H9 (cell line): ENCODE results near the gene ANGEL2. TPM values are rescaled to one million over a fixed set of nuclear protein-coding genes. Genes with fewer than 3 reads are reported as not detected.

Experiments used
- DNase-seq: peaks from one replicate; pipeline ENCODE4 v3.0.0-alpha.2; 2017
- H2AFZ ChIP-seq: one replicate; pipeline ENCODE4 v1.6.1; 2013; ENCODE audit warnings: mild to moderate bottlenecking, low read length, control low read depth, moderate library complexity
- H2AK5ac ChIP-seq: 2 replicates; pipeline ENCODE4 v1.6.1; 2013; ENCODE audit warnings: low read length, control low read depth, mixed read lengths; ENCODE audit not compliant: insufficient read length
- H2BK120ac ChIP-seq: one replicate; pipeline ENCODE4 v1.6.1; 2013; ENCODE audit warnings: low read depth, mild to moderate bottlenecking, low read length, control low read depth, inconsistent platforms; ENCODE audit not compliant: poor library complexity, severe bottlenecking
- H2BK12ac ChIP-seq: 2 replicates; pipeline ENCODE4 v1.6.1; 2013; ENCODE audit warnings: low read length, control low read depth, mixed read lengths, low read depth; ENCODE audit not compliant: insufficient read length
- H2BK15ac ChIP-seq: 2 replicates; pipeline ENCODE4 v1.6.1; 2013; ENCODE audit warnings: low read depth, low read length, control low read depth
- H2BK20ac ChIP-seq: one replicate; pipeline ENCODE4 v1.6.1; 2013; ENCODE audit warnings: low read depth, mild to moderate bottlenecking, low read length, control low read depth, inconsistent platforms; ENCODE audit not compliant: poor library complexity, severe bottlenecking
- H2BK5ac ChIP-seq: 2 replicates; pipeline ENCODE4 v1.6.1; 2013; ENCODE audit warnings: low read length, control low read depth, mixed read lengths; ENCODE audit not compliant: insufficient read length
- H3K14ac ChIP-seq: 2 replicates; pipeline ENCODE4 v1.6.1; 2013; ENCODE audit warnings: low read length, control low read depth; ENCODE audit not compliant: insufficient read depth
- H3K18ac ChIP-seq: 2 replicates; pipeline ENCODE4 v1.6.1; 2013; ENCODE audit warnings: low read depth, mild to moderate bottlenecking, mixed read lengths, low read length, control low read depth; ENCODE audit not compliant: insufficient read length
- H3K23ac ChIP-seq: 2 replicates; pipeline ENCODE4 v1.6.1; 2013; ENCODE audit warnings: low read length, control low read depth, mixed read lengths, low read depth; ENCODE audit not compliant: insufficient read length
- H3K23me2 ChIP-seq: 2 replicates; pipeline ENCODE4 v1.6.1; 2013; ENCODE audit warnings: low read depth, mild to moderate bottlenecking, mixed read lengths, low read length, control low read depth; ENCODE audit not compliant: insufficient read length, poor library complexity, severe bottlenecking
- H3K27ac ChIP-seq: 2 replicates; pipeline ENCODE4 v1.5.1; 2013; ENCODE audit warnings: low read length, control low read depth, mixed read lengths, low read depth; ENCODE audit not compliant: insufficient read length
- H3K27me3 ChIP-seq: 2 replicates; pipeline ENCODE4 v1.6.1; 2013; ENCODE audit warnings: low read length, control low read depth, inconsistent platforms; ENCODE audit not compliant: insufficient read depth
- H3K4ac ChIP-seq: 2 replicates; pipeline ENCODE4 v1.6.1; 2013; ENCODE audit warnings: low read depth, mild to moderate bottlenecking, control low read depth, inconsistent platforms, low read length, moderate library complexity
- H3K4me1 ChIP-seq: 2 replicates; pipeline ENCODE4 v1.6.1; 2013; ENCODE audit warnings: low read length, control low read depth, inconsistent platforms; ENCODE audit not compliant: insufficient read depth
- H3K4me2 ChIP-seq: 2 replicates; pipeline ENCODE4 v1.6.1; 2013; ENCODE audit warnings: low read length, control low read depth, mixed read lengths; ENCODE audit not compliant: insufficient read length, insufficient read depth
- H3K56ac ChIP-seq: 2 replicates; pipeline ENCODE4 v1.6.1; 2013; ENCODE audit warnings: low read depth, mild to moderate bottlenecking, mixed read lengths, low read length, control low read depth; ENCODE audit not compliant: insufficient read length
- H3K79me1 ChIP-seq: 2 replicates; pipeline ENCODE4 v1.6.1; 2013; ENCODE audit warnings: low read depth, mild to moderate bottlenecking, moderate library complexity, low read length, control low read depth, inconsistent platforms; ENCODE audit not compliant: insufficient read depth, poor library complexity, severe bottlenecking
- H3K79me2 ChIP-seq: 2 replicates; pipeline ENCODE4 v1.6.1; 2013; ENCODE audit warnings: low read length, control low read depth, inconsistent platforms; ENCODE audit not compliant: insufficient read depth
- H3K9ac ChIP-seq: 2 replicates; pipeline ENCODE4 v1.6.1; 2013; ENCODE audit warnings: low read length, control low read depth, mixed read lengths; ENCODE audit not compliant: insufficient read length; ENCODE audit errors: extremely low read depth
- H3K9me3 ChIP-seq: one replicate; pipeline ENCODE4 v1.6.1; 2013; ENCODE audit warnings: low read depth, low read length, inconsistent platforms; ENCODE audit not compliant: control insufficient read depth
- H3T11ph ChIP-seq: one replicate; pipeline ENCODE4 v1.6.1; 2013; ENCODE audit warnings: mild to moderate bottlenecking, low read length, control low read depth, inconsistent platforms
- H4K20me1 ChIP-seq: one replicate; pipeline ENCODE4 v1.6.1; 2013; ENCODE audit not compliant: control insufficient read depth, insufficient read length, insufficient read depth
- H4K5ac ChIP-seq: 2 replicates; pipeline ENCODE4 v1.6.1; 2013; ENCODE audit warnings: low read depth, mild to moderate bottlenecking, mixed read lengths, low read length, control low read depth; ENCODE audit not compliant: insufficient read length
- H4K8ac ChIP-seq: replicated peaks from 2 replicates; pipeline ENCODE4 v1.6.1; 2013; ENCODE audit warnings: low read length, control low read depth, mixed read lengths, low read depth; ENCODE audit not compliant: insufficient read length
- H4K91ac ChIP-seq: 2 replicates; pipeline ENCODE4 v1.6.1; 2013; ENCODE audit warnings: low read depth, mild to moderate bottlenecking, moderate library complexity, mixed read lengths, low read length, control low read depth; ENCODE audit not compliant: insufficient read length
- H3K27ac Mint-ChIP-seq, 3 experiments: 2 replicates in 2 of 3; 3 replicates in 1 of 3; pipeline ENCODE4 v1.8.0; 2020 to 2021; ENCODE audit warnings: mixed read lengths in 3 of 3, mild to moderate bottlenecking in 1 of 3, moderate library complexity in 1 of 3
- H3K27me3 Mint-ChIP-seq: 2 replicates; pipeline ENCODE4 v1.8.0; 2021; ENCODE audit warnings: low read depth, mild to moderate bottlenecking, moderate library complexity, mixed read lengths
- H3K36me3 Mint-ChIP-seq, 3 experiments: 2 replicates in 2 of 3; 3 replicates in 1 of 3; pipeline ENCODE4 v1.8.0; 2020 to 2021; ENCODE audit warnings: low read depth in 3 of 3, mixed read lengths in 3 of 3; ENCODE audit not compliant: insufficient read depth in 1 of 3
- H3K4me1 Mint-ChIP-seq, 2 experiments: 2 replicates each; pipeline ENCODE4 v1.8.0; 2020; ENCODE audit warnings: mixed read lengths in 2 of 2
- H3K4me3 Mint-ChIP-seq, 2 experiments: 2 replicates in 1 of 2; 3 replicates in 1 of 2; pipeline ENCODE4 v1.8.0; 2020 to 2021; ENCODE audit warnings: mild to moderate bottlenecking in 2 of 2, mixed read lengths in 2 of 2, moderate library complexity in 1 of 2
- H3K9me3 Mint-ChIP-seq, 2 experiments: 2 replicates in 1 of 2; 3 replicates in 1 of 2; pipeline ENCODE4 v1.8.0; 2020; ENCODE audit warnings: mild to moderate bottlenecking in 2 of 2, mixed read lengths in 2 of 2, moderate library complexity in 1 of 2
- WGBS: extraction: QIAGEN DNeasy Blood & Tissue Kit; methylation state at CpG from one replicate; pipeline ENCODE4 v1.1.7; 2013; ENCODE audit warnings: missing lambda C conversion rate, low lambda C conversion rate, mixed read lengths; ENCODE audit not compliant: insufficient read length; ENCODE audit errors: extremely low coverage; 5-methylcytosine and 5-hydroxymethylcytosine counted together
- total RNA-seq: library from RNA; stranded (reverse); gene quantifications from 2 replicates; pipeline ENCODE4 v1.2.1, GENCODE V29; 2021
- TF ChIP-seq, protein P1 (sequence below): fragments of 200-600 bp; sonication (generic); conservative IDR thresholded peaks from 3 replicates; pipeline ENCODE4 v1.8.0; 2021; ENCODE audit warnings: antibody characterized with exemption, mild to moderate bottlenecking

ANGEL2 gene
- total RNA-seq, 1 experiment from 2014 or later = 47.8 TPM

GRCh38 chr1:212951947-212952640 lies 63.6 kb downstream of the ANGEL2 start:
- Mint-ChIP-seq H3K27ac (peak overlapping the region in 1 of 3 experiments; percentile 34; a peak in 1 of 7 replicates), H3K9me3 (peaks cover 8 to 9% of the 10 kb centered on the region in 2 experiments; a peak in 4 of 5 replicates), H3K27me3 (peaks cover 21% of the 10 kb centered on the region), H3K36me3 (peaks cover 48 to 57% (median 50%) of the 10 kb centered on the region in 3 experiments), H3K4me1 (peaks cover 50 to 53% of the 10 kb centered on the region in 2 experiments), H3K4me3 (peak overlapping the region; percentile 82 to 93)
- no peaks in the 10 kb centered on the region for H3K27me3 ChIP-seq
- H3K14ac ChIP-seq = no peak overlapping the region
- peak overlapping the region; percentile 36 for H3K9ac ChIP-seq
- H3T11ph ChIP-seq = no peak overlapping the region
- WGBS = no CpG with 5 or more reads among the region's 4 CpGs
- H3K27ac ChIP-seq = no peak overlapping the region
- H3K9me3 ChIP-seq = no peaks in the 10 kb centered on the region
- no peak for DNase-seq
- peaks cover 3% of the 10 kb centered on the region; the same call in 1 of the 2 replicates for H3K4me1 ChIP-seq
- no peak overlapping the region for H3K56ac ChIP-seq
- peaks cover 2% of the 10 kb centered on the region for H4K20me1 ChIP-seq
- peak overlapping the region; percentile 49 for H3K4me2 ChIP-seq
- H2BK5ac ChIP-seq = no peak overlapping the region
- H3K4ac ChIP-seq = no peak overlapping the region
- no peak overlapping the region for H4K5ac ChIP-seq
- no peak overlapping the region for H2BK120ac ChIP-seq
- H2BK20ac ChIP-seq = no peak overlapping the region
- peaks cover 7% of the 10 kb centered on the region for H3K79me1 ChIP-seq
- no peak overlapping the region for H2AK5ac ChIP-seq
- no peak overlapping the region for H4K8ac ChIP-seq
- H3K79me2 ChIP-seq = peaks cover 11% of the 10 kb centered on the region; the same call in 1 of the 2 replicates
- H3K23ac ChIP-seq = no peak overlapping the region
- H4K91ac ChIP-seq = no peak overlapping the region
- TF ChIP-seq, protein P1, sequence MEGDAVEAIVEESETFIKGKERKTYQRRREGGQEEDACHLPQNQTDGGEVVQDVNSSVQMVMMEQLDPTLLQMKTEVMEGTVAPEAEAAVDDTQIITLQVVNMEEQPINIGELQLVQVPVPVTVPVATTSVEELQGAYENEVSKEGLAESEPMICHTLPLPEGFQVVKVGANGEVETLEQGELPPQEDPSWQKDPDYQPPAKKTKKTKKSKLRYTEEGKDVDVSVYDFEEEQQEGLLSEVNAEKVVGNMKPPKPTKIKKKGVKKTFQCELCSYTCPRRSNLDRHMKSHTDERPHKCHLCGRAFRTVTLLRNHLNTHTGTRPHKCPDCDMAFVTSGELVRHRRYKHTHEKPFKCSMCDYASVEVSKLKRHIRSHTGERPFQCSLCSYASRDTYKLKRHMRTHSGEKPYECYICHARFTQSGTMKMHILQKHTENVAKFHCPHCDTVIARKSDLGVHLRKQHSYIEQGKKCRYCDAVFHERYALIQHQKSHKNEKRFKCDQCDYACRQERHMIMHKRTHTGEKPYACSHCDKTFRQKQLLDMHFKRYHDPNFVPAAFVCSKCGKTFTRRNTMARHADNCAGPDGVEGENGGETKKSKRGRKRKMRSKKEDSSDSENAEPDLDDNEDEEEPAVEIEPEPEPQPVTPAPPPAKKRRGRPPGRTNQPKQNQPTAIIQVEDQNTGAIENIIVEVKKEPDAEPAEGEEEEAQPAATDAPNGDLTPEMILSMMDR = no peak
- H3K18ac ChIP-seq = no peak overlapping the region
- H3K23me2 ChIP-seq = peaks cover 14% of the 10 kb centered on the region
- no peak overlapping the region for H2BK12ac ChIP-seq
- no peak overlapping the region for H2BK15ac ChIP-seq
- H2AFZ ChIP-seq = no peak overlapping the region
